ENCODE results near the gene ADCY3.
"Not testable (repeated sequence)": the region's sequence is repeated elsewhere in the genome, so short reads cannot be mapped to it uniquely, and the experiment has no call there.

The ADCY3 gene

DNA sequence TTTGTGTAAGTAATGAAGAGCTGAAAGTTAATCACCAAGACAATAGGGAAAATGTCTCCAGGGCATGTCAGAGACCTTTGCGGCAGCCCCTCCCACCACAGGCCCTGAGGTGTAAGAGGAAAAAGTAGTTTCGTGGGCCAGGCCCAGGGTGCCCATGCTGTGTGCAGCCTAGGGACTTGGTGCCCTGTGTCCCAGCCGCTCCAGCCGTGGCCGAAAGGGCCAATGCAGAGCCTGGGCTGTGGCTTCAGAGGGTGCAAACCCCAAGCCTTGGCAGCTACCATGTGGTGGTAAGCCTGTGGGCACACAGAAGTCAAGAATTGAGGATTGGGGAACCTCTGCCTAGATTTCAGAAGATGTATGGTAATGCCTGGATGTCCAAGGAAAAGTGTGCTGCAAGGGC lies 74.3 kb downstream of the ADCY3 start:
- no peak for DNase-seq (ENCODE audit: low read depth, low spot score)

DNA sequence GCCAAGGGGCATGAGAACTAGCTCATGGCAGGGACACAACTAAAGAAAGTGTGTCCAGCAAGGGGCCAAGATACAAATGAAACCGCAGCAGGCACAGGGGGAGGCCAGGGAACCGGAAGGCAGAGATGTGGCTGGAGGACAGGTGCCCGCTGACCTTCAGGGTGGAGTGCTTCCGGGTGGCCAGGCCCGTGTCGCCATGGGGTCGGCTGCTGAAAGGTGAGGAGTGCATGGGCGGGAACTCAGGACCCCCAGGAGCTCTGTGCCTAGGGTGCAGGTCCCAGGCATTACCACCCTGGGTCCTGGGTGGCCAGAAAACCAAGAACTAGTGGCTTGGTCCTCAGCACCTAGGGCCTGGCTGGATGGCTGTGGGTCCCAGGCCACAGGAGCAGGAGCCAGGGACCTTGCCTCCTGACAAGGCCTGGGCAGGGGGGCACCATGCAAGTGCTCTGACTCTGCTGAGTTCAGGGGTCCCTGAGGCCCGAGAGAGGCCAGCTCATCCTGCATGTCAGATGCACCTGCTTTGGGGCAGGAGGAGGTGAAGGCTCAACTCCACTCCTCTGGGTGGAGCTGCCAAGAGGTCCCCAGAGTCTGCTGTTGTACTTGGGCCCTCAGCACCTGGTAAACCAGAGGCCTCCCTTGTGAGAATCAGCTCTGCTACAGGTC lies 75.9 kb downstream of the ADCY3 start:
- DNase-seq (ENCODE audit: low read depth, low spot score): no peak

DNA sequence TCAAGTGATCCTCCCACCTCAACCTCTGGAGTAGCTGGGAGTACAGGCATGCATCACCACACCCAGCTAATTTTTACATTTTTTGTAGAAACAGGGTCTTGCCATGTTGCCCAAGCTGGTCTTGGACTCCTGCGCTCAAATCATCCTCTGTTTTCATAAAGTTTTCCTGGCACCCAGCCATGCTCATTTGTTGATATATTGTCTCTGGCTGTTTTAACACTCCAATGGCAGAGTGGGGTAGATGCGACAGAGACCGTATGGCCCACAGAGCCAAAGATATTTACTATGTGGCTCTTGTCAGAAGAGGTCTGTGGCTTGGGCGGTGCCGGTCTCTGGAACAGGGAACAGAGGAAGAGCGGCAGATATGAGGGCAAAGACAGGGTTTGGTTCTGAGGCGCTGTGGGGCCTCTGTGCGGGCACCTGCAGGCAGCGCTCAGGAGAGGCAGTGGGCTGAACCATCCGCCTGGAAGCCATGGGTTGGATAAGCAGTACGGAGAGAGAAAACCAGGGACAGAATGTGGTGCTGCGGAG lies 76.6 kb downstream of the ADCY3 start:
- no peak for DNase-seq (ENCODE audit: low read depth, low spot score)

DNA sequence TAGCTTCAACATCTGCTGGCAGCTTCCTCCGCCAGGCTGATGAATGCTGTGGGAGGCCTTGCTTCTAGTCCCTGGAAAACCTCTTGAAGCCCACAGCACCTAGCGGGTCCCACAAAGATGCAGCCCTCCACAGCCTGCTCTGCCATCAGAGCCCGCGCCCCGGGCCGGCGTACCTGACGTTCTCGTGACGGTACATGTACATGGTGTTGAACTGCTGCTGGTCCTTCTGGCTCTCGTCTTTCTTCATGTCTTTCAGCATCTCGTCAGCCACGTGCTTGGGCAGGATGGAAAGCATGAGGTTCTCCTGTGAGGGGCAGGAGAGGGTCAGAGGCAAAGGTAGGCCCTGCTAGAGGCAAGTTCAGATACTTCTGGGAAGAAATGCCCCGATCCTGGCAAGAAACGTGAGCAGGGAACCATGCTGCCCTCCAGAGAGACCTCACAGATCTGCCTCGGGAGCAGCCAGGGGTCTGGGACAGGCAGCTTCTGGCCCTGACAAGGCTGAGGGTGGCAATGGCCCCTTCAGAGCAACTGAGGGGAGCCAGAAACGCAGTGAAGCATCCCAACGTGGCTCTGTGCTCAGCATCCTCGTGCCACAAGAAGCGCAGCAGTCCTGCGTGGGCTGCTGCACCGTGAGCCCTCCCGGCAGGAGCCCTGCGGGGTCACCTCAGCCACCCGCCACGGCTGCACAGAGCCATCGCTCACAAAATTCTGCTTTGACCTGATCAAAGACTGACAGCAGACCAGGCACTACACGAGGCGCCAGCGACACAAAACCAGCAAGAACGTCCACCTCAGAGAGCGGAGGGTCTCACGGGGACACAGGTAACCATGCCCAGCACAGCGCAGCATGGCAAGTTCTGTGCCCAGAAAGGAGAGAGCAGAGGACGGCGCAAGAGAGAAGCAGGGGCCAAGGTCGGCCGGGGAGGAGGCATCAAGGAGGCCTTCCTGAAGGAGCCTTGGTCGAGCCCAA lies 77.7 kb downstream of the ADCY3 start:
- no peak for DNase-seq (ENCODE audit: low read depth, low spot score)

DNA sequence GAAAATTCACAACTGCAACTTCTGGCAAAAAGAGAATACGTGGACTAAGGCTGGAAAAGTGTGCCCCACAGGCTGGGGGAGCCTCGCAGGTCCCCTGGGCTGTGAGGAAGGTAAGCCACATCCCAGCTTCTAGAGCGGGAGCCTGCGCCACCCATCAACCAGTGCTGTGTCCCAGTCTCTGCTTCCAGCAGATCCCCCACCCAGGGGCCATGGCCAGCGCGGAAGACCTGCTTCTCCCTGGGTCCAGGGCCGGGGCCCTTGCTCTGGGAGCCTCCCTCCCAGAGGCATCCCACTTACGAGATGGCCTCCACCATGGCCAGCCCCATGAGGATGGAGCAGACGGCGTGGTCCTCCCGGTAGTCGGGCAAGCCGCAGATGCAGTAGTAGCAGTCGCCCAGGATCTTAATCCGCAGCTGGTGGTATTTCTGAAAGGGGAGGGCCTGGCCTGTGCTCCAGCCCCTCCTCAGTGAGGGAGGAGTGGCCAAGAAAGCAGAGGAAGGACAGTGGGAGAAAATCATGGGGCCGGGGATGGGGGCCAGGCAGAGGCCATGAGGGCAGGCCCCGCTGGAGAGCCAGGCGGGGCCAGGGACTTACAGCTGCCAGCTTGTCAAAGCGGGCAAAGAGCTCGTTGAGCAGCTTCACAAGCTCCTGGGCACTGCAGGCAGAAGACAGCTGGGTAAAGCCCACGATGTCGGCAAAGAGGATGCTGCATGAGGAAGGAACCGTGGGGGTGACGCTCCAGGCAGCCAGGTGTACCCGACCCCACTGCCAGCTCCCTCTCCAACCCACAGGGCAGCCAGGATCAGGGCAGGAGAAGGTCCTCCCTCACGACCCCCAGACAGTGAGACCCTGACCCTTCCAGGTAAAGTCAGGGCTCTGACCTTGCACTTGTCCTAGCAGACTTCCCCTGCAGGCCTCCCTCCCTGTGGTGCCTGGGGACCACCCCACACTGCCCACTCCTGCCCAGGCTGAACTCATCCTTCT lies 78.8 kb downstream of the ADCY3 start:
- no peak for DNase-seq (ENCODE audit: low read depth, low spot score)

DNA sequence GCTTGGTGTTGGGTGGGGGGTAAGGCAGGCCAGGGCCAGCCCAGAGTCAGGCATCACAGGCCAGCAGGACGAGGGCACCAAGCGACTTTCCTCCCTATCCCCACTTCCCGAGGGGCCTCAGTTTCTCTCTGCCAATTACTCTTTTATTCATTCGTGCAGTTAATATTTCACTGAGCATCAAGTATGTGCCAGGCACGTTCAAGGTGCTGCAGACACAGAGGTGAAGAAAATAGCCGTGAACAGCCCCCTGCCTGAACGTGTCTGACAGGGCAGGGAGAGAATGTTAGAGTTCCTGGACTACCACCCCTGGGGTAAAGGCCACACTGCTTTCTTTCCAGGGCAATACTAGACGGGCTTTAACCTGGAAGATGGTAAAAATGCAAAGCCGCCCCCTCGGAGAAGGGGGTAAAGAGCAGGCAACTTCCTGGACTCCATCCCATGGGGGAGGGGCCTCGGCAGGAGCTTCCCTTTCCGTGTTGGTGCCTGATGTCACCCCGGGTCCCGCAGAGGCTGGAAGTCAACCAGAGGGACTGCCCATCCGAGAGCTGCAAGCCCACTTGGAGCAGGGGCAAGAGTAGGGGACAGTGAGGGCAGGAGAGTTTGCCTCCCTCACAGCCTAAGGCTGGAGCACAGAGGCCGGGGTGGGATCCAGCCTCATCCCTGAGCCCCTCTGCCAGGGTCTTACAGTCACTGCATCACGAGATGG lies 79.7 kb downstream of the ADCY3 start:
- no peak for DNase-seq (ENCODE audit: low read depth, low spot score)

DNA sequence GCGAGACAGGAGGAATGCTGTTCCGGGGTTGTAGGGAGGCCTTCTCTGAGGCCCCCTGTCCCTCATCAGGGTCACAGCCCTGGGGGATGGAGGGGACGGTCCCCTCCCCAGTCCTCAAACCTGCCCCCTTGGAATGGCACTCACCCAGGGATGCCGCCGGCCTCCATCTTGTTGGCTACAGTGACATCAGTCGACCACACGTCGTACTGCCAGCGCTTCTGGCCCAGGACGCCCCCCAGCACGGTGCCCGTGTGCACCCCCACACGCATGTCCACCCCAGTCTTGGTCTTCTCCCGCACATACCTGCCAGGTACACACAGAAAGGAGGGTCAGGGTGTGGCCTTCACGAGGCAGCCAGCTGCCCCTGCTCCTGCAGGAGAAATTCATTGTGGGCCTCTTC lies 80.3 kb downstream of the ADCY3 start:
- DNase-seq (ENCODE audit: low read depth, low spot score): no peak

DNA sequence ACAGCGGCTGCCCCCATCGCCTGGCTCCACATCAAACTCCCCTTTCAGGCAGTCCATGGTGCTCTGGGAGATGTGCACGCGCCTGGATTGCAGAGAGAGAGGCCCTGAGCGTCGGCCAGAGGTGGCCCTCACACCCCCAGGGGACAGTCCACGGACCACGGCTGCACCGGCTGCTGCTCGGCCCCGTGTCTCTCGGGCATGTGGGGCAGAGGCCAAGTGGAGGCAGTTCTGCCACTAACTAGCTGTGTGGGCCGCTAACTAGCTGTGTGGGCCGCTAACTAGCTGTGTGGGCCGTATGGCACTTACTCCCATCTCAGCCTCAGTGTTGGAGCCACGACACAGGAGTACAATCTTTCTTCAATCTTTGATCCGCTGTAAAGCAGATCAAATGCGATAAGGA lies 81.5 kb downstream of the ADCY3 start:
- DNase-seq (ENCODE audit: low read depth, low spot score): no peak

DNA sequence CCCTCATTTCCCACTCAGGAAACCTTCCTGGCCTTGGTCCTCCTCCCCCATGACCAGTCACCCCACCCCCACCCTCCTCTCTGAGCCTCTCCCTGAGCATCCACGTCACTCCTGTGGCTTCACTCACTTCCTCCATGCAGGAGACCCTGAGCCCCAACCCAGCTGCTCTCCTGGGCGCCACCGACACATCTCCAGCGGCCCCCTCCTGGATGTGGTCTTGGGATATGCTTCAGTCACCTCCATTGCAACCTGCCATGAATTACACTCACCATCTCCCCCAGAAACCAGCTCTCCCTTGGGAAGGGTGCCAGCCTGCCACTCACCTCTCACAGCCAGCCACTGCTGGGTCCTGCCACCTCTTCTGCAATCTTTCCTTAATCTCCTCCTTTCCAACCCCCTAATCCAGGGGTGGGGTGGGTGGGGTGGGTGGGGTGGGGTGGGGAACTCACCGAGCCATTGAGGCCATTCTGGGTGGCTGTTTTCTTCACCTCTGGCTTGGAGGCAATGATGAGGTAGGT lies 82.0 kb downstream of the ADCY3 start:
- no peak for DNase-seq (ENCODE audit: low read depth, low spot score)

DNA sequence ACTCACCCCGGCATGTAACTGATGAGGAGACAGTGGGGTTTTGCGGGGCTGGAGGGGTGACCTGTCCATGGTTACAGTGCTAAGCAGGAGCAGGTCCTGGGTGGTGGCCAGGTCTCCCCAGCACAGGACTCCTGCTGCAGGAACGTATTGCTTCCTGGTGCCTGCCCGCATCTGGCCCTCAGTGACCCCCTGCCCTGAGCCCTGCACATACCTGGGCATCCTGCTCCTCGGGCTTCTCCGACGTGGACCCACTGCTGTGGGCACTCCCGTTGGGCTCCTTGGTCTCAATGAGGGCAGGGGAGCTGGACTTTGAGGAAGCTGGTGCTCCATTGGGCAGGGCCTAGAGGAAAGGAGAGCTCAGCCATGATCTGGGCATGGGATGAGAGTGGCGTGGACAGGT lies 83.3 kb downstream of the ADCY3 start:
- DNase-seq (ENCODE audit: low read depth, low spot score): no peak

DNA sequence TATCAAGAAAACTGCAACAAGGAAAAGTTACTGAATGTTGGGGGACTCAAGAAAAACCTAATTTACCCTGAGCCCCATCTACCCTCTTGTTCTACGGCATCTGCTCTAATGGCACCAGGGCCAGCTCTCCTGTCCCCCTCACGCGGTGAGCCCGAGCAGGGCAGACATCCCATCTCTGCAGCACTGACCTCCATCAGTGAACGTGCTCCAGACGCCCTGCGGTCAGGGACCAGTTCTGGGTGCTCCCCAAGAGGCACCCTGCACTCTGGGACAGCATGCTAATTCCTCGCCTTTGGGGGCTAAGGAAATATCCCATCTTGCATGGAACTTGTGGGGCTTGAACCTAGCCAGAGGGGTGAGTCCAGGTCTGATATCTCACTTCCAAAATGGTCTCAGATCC lies 83.8 kb downstream of the ADCY3 start:
- DNase-seq (ENCODE audit: low read depth, low spot score): no peak

DNA sequence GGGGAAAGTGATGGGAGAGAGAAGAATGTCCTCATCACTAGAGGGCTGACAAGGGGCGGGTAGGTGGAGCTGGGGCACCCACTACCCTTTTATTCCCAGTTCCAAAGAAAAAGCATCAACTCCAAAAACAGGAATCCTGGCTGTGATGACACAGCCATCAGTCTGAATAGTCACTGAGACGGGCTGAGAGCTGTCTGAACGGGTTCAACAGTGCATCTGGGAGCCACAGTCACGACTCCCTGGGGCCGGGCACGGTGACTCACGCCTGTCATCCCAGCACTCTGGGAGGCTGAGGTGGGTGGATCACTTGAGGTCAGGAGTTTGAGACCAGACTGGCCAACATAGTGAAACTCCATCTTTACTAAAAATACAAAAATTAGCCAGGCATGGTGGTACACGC lies 84.6 kb downstream of the ADCY3 start:
- DNase-seq (ENCODE audit: low read depth, low spot score): not testable (repeated sequence)

DNA sequence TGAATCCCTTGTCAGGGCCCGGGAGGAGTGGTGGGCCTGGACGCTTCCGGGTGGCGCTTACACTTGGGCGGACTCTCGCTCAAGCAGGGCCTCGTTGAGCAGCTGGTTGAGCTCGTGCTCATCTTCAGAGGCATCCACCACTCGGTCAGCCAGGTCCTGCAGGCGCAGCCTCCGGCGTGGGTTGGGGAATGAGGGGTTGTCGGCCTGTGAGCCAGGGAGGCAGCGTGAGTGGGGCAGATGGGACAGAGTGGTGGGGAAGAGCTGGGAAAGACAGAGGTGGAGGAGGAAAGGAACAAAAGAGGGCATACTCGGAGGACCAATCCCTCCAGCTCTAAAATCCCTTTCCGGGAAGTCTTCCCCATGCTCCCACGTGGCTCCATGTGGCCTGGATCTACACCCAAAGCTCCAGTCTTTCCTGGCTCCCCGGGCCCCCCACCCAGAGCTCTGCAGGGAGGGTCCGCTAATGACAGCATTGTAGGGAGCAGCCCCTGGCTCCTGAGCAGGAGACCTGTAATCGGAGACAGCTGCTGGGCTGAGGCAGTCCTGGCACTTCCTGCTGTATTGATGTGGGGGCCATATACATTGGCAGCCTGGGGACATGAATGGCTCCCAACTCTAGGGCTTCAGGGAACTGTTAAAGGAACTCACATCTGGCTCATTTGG lies 85.2 kb downstream of the ADCY3 start:
- no peak for DNase-seq (ENCODE audit: low read depth, low spot score)

DNA sequence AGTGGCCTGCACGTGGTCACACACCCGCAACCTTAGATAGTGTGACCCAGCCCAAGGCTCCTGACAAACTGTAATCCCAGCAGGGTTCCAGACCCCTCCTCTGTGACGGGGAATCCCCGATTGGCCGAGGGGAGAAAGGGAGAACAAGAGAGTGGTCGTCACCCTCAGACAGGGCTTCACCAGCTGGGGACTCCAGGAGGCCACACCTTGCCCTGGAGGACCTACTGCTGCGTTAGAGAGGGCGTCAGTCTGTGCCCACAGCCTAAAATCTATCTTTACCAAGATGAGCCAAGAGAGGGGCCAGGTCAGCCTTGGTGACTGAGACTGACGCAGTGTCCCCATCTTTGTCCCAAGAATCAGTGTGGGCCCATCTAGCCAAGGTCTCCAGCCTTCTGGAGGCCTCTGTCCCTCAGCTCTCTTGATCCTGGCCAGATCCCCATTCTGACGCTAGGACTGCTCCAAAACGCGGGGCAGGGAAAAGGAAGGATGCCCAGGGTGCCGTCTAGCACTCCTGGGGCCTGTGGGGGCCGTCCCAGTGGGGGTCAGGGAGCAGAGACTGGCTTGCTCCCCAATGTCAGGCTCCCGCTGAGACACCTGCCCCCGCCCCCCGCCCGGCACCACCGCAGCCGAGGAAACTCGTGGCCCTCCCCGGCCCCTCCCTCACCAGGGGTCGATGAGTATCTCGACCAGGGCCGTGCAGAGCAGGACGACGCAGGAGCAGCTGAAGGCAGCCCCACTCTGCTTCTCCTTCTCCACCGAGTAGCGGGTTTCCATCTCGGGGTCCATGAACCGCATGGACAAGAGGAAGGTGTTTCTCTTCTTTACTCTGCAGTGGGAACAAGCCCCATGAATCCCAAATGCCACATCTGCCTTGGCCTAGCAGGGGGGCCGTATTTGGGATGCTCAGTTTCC lies 86.0 kb downstream of the ADCY3 start:
- no peak for DNase-seq (ENCODE audit: low read depth, low spot score)

DNA sequence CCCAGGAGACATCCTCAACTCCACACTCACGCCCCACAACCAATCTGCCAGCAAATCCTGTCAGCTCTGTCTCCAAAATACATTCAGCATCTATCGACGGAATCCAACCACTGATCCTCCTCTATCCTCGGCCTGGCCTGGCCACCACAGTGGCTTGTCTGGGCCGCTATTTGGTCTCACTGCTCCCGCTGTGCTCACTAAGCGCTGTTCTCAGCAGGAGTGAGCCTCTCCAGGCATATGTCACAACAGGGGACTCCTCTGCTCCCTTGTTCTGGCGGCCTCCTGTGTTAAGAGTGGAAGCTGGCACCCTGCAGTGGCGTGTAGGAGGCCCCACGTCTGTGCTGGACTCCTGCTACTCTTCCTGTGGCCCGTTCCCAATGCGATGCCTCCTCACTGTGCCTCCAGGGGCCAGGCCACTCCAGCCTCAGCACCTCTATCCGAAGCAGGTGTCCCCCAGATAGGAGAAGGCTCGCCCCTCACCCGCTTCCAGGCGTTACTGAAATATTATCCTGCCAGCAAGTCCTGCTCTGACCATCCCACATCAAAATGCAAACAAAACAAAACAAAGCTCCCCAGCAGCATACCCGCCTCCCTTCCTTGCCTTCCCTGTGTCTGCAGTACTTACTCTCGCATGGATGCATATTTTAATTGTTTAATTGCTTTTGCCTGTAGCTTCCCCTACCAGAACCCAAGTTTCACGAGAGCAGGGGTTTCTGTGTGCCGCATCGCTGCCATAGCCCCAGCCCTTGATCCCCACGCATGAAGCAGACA lies 86.9 kb downstream of the ADCY3 start:
- no peak for DNase-seq (ENCODE audit: low read depth, low spot score)

DNA sequence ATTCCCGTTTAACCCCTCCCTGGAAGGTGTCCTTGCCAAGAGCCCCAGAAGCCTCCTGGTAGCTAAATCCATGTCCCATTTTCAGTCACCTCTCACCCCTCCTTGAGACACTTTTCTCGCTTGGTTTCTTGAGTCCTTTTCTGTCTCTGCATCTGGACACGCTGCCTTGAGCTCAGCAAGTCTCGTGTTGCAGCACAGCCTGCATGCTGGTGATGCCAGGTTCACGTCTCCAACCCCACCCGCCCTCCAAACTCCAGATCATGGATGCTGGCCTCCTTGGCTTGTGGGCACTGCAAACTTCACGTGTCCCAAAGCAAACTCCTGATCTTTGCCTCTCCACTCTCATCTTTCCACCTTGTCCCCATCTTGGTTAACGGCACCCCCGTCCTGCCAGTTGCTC lies 87.5 kb downstream of the ADCY3 start:
- no peak for DNase-seq (ENCODE audit: low read depth, low spot score)

DNA sequence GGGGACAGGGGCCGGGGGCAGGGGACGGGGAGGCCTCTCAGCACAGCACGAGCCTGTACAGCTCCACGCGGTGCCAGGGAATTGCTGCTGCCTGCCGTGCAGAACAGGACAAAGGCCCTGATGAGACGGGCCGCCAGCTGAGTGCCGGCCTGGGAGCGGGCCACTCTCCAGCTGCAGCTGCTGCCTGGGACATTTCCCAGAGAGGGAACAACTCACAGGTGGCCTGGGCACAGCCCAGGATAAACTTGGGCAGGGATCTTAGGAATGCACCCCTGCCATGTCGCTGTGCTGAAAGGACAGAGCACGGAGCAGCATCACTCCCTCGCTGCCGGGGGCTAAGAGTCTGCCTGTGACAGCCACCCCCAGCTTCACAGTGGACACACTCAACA lies 88.0 kb downstream of the ADCY3 start:
- DNase-seq (ENCODE audit: low read depth, low spot score): no peak
